ENCODE results near the gene HIF1A.
"Not testable (repeated sequence)": the region's sequence is repeated elsewhere in the genome, so short reads cannot be mapped to it uniquely, and the experiment has no call there.

Gene HIF1A

DNA sequence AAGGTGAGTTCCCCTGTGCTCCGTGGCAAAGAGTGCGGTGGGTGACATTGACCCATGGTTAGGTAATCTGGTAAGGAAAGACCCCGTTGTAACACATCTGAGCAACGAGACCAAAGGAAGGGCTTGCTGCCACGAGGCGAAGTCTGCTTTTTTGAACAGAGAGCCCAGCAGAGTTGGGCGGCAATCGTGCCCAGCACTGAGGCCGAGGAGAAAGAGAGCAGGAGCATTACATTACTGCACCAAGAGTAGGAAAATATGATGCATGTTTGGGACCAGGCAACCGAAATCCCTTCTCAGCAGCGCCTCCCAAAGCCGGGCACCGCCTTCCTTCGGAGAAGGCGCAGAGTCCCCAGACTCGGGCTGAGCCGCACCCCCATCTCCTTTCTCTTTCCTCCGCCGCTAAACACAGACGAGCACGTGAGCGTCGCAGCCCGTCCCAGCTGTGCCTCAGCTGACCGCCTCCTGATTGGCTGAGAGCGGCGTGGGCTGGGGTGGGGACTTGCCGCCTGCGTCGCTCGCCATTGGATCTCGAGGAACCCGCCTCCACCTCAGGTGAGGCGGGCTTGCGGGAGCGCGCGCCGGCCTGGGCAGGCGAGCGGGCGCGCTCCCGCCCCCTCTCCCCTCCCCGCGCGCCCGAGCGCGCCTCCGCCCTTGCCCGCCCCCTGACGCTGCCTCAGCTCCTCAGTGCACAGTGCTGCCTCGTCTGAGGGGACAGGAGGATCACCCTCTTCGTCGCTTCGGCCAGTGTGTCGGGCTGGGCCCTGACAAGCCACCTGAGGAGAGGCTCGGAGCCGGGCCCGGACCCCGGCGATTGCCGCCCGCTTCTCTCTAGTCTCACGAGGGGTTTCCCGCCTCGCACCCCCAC lies at the start of gene HIF1A:
HIF1A (plus strand) TSS at position 684 of the 865 bp plus-strand sequence. CDS start 292 bp downstream, outside the sequence.
- peak; percentile 97 to 98 for DNase-seq

DNA sequence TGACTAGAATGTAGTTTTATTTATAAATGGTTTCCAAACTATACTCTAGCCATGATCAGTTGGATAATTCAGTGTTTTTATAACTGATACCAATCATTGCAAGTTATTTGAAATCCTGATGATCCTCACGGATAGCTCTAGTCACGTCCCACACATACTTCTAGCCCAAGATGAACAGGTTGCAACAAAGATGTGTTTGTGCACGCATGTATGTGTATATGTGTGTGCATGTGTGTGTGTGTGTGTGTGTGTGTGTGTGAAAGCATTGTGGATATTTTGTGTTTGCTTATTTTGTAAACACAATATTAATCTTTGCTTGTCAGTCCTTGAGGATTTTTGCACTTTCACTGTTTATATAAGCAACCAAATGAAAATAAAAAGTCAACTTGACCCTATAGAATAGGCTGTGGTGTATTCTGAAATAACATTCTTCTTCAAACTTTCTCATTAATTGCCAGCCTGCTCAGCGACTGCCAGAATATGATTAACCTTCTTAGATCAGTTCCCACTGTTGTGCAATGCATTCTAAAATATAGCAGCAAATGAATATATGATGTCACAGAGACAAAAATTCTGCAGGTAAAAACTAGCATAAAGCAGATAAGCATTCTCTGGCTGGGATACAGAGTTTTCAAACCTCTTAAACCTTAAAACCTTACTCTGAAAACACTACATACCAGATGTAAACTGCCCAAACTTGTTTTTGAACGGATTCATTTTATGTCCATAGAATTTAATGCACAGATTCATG lies 48.8 kb upstream of the HIF1A start:
- DNase-seq: no peak

DNA sequence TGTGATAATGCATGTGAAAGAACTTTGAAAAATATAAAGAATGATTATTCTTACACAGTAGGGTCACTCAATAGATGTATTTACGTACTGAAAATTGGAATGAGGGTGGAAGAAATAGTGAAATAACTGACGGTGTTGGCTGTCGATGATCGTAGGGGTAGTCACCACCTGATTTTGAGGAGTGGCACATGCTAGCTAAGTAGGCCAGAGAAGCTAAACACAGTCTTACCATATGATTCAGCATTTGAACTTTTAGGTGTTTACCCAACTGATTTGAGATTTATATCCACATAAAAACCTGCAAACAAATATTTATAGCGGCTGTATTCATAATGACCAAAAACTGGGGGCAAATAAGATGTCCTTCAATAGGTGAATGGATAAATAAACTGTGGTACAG lies 47.6 kb upstream of the HIF1A start:
- DNase-seq: no peak

DNA sequence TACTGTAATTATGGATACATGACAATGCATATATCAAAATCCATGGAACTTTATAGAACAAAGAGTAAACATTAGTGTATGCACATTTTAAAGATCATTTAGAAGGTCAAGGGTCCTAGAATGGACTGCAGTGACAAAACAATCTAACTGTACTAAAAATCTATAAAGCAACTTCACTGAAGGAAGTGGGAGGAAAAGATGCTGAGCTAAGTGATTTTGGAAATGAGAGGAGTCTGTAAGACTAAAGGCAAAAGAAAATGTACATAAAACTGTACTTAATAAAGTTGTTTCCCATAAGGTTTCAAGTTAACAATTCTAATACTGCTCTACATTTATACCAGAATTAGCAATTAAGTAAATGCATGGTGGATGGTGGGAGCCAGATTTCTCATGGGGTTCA lies 46.9 kb upstream of the HIF1A start:
- DNase-seq: no peak

DNA sequence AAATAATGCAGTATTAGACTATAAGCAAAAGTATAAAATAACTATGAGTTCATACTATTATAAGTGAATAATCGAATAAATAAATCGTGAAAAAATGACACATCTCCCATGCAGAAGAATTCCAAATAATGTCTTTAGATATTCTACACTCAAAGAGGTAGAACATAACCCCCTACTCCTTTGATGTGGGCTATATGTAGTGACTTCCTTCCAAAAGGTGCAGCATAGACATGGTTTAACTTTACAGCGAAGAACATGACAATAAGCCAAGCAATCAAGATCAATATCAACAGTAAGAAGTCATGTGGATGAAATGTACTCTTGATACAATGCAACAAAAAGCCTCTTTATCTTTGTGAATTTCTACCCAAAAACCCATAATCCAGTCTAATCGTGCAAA lies 46.0 kb upstream of the HIF1A start:
- DNase-seq: no peak

DNA sequence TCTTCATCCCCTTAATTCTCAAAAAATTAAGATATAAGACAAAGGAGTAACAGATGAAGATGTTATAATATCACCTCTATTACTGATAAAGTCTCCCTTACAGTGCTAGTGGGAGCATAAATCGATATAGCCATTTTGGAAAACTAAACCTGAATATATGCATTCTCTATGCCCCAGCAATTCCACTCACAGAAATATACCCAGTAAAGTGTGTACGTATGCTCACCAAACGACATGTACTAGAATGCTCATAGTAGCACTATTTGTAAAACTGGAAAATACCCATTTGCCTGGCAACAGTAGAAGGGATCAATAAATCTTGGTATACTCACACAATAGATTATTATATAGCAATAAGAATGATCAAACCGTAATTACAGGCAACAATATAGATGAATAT lies 44.0 kb upstream of the HIF1A start:
- DNase-seq: no peak

DNA sequence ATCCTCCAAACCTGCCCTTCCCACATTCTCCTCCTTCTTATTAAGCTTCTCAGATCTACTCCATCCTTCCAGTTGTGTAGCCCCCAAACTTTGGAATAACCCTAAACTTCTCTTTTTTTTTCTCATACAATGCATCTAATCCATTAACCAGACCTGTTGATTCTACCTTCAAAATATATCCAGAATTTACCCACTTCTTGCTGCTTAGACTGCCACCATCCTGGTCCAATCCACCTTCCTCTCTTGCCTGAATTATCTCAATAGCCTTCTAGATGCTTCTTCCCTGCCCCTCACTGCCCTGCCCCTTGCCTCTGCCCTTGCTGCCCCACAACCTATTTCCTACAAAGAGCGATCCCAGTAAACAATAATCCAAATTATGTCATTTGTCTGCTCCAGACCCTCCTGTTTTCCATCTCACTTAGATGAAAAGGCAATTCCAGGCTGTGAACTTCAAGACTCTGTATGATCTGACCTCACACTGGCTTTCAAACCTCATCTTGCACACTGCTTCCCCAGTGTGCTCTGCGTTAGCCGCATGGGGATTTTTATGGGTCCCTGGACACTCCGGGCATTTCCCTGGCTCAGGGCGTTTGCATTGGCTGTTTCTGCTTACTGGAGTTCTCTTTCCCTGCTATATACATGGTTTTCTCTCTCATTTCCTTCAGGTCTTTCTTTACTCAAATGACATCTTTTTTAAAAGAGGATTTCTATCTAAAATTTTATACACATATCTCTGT lies 42.6 kb upstream of the HIF1A start:
- no peak for DNase-seq

DNA sequence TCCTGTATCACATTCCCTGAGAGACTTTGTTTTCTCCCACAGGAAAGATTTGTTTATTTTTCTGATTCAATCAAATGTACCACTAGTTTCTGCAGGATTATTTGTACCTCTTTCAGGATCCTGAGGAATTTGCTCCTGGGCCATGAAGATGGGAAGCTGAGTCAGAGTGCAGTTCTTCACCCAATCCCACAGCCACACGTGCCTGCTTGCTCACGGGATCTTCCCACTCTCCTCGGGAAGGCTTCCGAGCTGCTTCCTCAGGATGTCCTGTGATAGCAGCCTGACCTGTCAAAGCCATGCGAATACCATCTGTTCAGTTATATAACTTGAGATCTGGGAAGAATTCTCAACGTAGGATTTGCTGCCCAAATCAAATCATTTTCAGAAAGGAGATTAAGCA lies 41.8 kb upstream of the HIF1A start:
- no peak for DNase-seq

DNA sequence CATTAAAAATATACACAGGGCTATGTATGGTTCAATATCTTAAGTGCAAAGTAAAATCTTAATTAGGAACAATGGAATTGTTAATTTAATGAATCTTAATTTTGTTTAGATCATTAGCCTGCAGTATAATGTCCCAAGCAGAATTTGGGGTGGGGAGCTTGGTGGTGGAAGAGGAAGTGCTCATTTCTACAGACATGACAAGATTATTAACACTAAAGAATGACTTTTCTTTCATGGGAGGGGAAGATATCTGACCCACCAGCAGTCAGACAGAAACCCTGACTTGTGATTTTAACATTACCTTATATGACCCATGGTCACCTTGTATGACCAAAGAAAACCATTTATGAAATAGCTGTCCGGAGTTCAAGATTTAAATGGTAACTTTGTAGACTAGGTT lies 41.3 kb upstream of the HIF1A start:
- no peak for DNase-seq

DNA sequence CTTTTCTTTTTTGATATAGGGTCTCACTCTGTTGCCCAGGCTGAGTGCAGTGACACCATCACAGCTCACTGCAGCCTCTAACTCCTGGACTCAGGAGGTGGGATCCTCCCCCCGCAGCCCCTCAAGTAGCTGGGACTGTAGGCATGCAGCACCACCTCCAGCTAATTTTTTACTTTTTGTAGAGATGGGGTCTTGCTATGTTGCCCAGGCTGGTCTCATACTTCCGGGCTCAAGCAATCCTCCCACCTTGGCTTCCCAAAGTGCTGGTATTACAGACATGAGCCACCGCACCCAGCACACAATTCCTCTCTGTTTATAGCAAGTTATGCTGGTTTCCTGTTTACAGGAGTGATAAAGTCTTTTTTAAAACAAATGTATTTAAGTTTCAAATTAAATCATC lies 39.5 kb upstream of the HIF1A start:
- DNase-seq: no peak

DNA sequence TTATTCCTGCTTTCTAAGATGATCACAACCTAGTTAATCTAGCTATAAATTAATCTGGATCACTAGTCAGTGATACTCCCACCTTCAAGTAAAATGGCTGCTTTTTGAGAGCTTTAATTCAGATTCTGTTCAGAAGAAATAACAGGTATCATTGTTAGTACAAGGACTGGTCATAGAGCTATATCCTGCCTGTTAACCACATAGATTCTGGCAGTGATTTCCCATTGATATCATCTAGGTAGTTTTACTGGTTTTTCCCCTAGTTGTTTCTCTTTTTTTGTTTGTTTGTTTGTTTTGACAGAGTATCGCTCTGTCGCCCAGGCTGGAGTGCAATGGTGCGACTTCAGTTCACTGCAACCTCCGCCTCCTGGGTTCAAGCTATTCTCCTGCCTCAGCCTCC lies 39.0 kb upstream of the HIF1A start:
- no peak for DNase-seq

DNA sequence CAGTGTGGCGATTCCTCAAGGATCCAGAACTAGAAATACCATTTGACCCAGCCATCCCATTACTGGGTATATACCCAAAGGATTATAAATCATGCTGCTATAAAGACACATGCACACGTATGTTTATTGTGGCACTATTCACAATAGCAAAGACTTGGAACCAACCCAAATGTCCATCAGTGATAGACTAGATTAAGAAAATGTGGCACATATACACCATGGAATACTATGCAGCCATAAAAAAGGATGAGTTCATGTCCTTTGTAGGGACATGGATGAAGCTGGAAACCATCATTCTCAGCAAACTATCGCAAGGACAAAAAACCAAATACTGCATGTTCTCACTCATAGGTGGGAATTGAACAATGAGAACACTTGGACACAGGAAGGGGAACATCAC lies 37.2 kb upstream of the HIF1A start:
- not testable (repeated sequence) for DNase-seq

DNA sequence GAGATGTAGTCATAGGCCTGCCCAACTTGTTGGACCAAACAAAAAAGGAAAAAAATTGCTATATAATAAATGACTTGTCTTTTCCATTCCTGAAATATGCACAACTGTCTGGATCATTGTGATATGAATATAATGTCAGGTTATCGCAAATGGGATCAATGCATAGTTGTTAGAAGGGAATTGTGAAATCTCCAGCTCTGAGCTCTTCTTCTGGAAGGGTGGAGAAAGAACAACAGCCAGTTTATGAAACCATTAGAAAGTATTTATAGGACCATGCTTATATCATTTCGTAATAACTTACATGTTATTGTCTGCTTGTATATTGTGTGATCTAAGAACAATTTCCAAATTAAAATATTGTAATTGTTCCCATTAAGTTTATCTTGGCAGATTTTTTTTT lies 35.7 kb upstream of the HIF1A start:
- no peak for DNase-seq

DNA sequence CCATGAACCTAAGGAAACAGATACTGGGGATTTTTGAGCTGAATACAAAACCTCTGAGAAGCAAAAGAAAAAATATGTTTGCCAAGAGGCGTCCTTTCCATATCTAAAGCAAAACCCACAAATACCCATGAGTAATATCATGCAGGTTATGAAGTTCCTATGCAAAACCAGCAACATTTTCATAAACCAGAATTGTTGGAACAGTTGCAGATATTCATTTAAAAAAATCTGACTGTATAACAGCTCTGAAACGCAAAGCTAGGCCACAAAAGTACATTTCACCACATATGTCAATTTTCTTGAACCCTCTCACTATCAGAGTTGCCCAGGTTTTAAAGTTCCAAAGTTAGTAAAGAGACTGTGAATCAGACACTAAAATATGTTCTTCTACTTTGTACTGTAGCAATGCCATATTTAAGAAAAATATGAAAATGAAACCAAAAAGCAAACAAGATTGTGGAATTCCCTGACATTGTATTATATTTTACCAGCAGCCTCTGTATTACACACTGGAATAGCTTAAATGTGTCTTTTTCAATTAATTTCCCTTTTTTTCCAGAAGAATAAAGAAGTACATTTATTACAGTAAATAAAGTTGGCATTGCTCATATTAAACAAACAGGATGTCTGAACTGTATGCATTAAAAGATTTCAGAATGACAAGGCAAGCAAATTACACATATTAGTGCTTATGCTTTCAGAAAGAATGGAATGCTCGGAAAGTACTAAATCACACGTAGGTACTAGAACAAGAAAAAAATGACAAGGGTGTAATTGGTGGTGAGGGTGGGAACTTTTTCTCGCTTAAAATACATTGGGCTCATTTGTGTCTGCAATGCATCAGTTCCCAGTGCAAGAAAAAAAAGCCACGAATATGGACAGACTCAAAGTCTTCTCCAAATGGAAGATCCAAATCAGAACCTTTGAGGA lies 33.6 kb upstream of the HIF1A start:
- DNase-seq: no peak

DNA sequence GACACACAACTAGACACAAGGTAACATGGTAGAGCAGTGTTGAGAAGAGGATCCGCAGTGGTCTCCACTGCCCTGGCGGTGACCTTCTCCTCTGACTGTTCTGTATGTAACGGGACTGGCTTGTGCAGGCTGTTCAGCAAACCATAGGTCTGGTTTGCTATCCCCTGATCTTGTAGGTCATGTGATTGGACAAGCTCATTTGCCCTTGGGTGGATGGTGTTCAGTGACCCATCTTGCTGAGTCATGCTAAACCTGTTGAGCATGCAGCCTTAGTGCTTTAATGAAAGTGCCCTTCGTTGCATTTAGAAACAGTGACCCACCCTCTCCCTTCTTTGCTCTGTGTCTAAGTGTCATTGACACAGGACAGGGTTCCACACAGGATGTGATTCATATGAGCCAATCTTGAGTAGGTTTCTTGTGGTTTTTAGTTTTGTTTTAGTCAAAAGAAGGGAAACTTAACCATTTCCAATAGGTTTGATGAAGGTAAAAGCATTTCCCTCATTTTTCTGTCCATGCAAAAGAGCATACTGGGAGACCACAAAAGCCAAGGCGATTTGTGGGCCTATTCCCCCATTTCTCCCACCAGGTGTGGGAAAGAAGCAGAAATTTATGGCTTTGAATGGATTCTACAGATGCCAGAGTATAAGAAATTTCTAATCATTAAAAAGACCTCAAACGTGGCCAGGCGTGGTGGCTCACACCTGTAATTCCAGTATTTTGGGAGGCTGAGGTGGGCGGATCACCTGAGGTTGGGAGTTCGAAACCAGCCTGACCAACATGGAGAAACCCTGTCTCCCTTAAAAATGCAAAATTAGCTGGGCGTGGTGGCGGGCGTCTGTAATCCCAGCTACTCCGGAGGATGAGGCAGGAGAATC lies 32.6 kb upstream of the HIF1A start:
- peak; percentile 73 to 79 for DNase-seq

DNA sequence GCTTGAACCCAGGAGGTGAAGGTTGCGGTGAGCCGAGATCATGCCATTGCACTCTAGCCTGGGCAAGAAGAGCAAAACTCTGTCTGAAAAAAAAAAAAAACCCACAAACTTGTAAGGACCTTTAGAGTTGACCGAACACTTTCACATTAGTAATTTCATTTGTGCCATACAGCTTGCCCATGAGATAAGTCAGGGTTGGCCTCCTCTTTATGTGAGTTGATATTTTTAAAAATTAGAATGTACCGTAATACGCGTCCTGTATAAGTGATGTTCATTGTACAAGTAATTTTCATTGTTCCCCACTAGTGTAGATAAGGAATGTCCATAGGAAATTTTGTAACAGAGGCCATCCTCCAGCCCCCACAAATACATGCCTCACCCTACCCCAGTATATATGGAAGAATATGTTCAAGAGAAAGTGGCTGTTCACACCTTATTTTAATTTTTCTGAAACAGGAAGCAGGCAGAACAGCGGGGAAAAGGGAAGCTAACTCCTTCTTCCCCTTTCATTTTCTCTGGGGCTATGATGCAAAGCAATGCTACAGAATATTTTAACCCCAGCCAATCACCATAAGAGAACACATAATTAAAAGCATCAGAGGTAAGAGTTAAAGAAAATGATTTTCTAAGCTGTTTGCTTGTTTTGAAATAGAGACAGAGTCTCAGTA lies 31.9 kb upstream of the HIF1A start:
- peak; percentile 30 to 33 for DNase-seq

DNA sequence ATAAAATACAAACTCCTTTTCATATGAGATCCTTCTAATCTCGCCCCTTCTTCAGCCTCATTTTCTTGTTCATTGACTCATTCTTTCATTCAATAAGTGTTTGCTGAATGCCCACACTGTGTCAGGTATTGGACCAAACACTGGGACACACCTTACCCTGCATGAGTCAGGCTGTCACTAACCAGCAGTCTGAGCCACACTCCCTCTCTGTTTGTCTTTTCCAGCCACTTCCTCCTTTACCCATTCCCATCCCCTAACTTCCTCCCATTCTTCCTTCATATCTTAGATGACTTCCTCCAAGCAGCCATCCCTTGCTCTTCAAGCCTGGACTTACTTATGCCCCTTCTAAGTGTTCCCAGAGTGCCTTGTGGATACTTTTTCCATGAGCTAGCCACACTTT lies 27.0 kb upstream of the HIF1A start:
- no peak for DNase-seq

DNA sequence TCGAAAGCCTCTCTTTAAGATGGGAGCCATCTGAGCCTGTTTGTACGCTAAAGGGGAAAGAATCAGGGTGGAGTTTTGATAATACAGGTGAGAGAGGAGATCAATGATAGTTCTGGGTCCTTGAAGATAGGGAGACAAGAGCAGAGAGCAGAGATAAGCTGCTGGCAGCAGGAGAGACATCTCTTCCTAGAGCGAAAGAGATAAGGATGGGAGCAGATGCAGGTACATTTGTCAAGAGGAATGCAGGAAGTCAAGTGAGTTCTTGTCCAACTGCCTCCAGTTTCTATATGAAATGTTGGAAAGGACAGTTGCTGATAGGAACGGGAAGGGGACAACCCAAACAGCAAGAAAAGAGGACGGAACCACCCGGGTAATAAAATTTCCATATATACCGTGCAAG lies 24.7 kb upstream of the HIF1A start:
- no peak for DNase-seq

DNA sequence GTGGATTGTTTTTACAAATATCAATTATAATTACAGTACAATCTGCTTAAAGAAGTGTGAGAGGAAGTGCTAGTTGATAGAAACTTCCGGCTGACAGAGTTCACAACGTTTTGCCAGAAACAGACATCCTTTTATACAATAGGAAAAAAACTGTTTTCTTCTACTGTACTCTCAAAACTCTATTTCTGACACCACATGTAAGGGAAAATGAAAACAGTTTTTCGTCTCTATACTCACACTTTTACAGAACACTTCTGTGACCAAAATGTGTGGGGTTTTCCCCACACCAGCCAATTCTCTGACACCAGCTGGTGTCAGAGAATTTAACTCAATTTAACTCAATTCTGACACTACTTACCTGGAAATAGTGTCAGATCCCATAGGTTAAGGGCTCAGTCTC lies 24.2 kb upstream of the HIF1A start:
- DNase-seq: peak; percentile 48 to 73

DNA sequence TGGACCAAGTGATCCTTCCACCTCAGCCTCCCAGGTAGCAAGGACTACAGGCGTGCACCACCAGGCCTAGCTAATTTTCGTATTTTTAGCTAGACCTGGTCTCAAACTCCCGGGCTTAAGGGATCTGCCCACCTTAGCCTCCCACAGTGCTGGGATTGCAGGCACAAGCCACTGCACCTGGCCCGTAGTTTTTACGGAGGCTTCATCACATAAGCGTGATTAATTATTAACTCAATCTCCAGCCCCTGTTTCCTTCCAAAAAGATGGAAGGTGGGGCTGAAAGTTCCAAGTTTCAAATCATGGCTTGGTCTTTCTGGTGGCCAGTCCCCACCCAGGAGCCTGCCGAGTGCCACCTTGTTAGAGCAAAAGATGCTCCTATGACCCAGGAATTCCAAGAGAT lies 22.5 kb upstream of the HIF1A start:
- DNase-seq: no peak

DNA sequence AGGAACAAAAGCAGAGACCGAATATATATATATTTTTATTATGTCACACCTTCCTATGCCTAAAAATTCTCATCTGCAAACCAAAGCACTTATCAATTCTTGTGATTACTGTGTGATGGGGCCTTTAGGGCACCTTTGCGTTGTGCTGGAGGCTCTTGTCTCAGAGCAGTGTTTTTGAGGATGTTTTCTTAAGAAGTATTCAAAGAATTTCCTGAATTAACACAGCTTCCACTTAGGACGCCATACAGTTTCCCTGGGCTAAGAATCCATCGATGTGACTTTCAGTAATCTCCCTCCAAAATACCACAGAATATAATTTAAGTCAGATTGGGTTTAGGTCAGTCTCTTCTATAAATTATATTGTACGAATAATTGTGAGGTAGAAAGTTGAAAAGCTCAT lies 22.0 kb upstream of the HIF1A start:
- DNase-seq: no peak

Measured in CD4-positive, alpha-beta T cell treated with Interleukin-1 beta for 1 hour (primary cell).